Measurements from ENCODE around the gene PHF13. TPM values are rescaled to one million over a fixed set of nuclear protein-coding genes. Genes with fewer than 3 reads are reported as not detected.
A peak's percentile ranks its signal among the peaks of the same experiment; 100 is the strongest.

Gene PHF13
- total and polyA plus RNA-seq, 9 of the 15 experiments (the other 6 are each of a cell fraction or from before 2014, with no cell fraction given): 1.8 to 36.1 (median 11.7) TPM

DNA sequence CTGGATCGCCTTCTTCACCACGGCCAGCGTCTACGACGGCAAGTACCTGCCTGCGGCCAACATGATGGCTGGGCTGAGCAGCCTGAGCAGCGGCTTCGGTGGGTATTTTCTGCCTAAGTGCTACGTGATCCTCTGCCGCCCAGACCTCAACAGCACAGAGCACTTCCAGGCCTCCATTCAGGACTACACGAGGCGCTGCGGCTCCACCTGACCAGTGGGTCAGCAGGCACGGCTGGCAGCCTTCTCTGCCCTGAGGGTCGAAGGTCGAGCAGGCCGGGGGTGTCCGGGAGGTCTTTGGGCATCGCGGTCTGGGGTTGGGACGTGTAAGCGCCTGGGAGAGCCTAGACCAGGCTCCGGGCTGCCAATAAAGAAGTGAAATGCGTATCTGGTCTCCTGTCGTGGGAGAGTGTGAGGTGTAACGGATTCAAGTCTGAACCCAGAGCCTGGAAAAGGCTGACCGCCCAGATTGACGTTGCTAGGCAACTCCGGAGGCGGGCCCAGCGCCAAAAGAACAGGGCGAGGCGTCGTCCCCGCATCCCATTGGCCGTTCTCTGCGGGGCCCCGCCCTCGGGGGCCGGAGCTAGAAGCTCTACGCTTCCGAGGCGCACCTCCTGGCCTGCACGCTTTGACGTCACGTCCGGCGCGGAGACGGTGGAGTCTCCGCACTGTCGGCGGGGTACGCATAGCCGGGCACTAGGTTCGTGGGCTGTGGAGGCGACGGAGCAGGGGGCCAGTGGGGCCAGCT, 34.0 kb upstream of the PHF13 start, which contains the start of gene ZBTB48 (continued):
- TF ChIP-seq HOMEZ (CRISPR knock-in tag; IDR thresholded peaks at IDR 0.05): no peak
- peak; percentile 95 for TF ChIP-seq GABPA (tag; conservative IDR thresholded peaks at IDR 0.05; ENCODE audit: low read depth)
- no peak for TF ChIP-seq ZNF436 (CRISPR knock-in tag; IDR thresholded peaks at IDR 0.05)
- no peak for TF ChIP-seq POLR2AphosphoS2 (IDR thresholded peaks at IDR 0.05; ENCODE audit: low read length)
- TF ChIP-seq, protein P1, sequence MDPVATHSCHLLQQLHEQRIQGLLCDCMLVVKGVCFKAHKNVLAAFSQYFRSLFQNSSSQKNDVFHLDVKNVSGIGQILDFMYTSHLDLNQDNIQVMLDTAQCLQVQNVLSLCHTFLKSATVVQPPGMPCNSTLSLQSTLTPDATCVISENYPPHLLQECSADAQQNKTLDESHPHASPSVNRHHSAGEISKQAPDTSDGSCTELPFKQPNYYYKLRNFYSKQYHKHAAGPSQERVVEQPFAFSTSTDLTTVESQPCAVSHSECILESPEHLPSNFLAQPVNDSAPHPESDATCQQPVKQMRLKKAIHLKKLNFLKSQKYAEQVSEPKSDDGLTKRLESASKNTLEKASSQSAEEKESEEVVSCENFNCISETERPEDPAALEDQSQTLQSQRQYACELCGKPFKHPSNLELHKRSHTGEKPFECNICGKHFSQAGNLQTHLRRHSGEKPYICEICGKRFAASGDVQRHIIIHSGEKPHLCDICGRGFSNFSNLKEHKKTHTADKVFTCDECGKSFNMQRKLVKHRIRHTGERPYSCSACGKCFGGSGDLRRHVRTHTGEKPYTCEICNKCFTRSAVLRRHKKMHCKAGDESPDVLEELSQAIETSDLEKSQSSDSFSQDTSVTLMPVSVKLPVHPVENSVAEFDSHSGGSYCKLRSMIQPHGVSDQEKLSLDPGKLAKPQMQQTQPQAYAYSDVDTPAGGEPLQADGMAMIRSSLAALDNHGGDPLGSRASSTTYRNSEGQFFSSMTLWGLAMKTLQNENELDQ (CRISPR knock-in tag; IDR thresholded peaks at IDR 0.05; ENCODE audit: borderline replicate concordance): no peak
- TF ChIP-seq HMBOX1 (IDR thresholded peaks at IDR 0.05): no peak
- TF ChIP-seq, protein P2, sequence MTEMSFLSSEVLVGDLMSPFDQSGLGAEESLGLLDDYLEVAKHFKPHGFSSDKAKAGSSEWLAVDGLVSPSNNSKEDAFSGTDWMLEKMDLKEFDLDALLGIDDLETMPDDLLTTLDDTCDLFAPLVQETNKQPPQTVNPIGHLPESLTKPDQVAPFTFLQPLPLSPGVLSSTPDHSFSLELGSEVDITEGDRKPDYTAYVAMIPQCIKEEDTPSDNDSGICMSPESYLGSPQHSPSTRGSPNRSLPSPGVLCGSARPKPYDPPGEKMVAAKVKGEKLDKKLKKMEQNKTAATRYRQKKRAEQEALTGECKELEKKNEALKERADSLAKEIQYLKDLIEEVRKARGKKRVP (CRISPR knock-in tag; IDR thresholded peaks at IDR 0.05): no peak
- TF ChIP-seq COPS2 (conservative IDR thresholded peaks at IDR 0.05): no peak
- TF ChIP-seq, protein P3, sequence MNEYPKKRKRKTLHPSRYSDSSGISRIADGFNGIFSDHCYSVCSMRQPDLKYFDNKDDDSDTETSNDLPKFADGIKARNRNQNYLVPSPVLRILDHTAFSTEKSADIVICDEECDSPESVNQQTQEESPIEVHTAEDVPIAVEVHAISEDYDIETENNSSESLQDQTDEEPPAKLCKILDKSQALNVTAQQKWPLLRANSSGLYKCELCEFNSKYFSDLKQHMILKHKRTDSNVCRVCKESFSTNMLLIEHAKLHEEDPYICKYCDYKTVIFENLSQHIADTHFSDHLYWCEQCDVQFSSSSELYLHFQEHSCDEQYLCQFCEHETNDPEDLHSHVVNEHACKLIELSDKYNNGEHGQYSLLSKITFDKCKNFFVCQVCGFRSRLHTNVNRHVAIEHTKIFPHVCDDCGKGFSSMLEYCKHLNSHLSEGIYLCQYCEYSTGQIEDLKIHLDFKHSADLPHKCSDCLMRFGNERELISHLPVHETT (CRISPR knock-in tag; conservative IDR thresholded peaks at IDR 0.05 in 1 of 2, IDR thresholded peaks at IDR 0.05 in 1 of 2): 0 out of 4 replicates have a peak, but pooled peaks of 1 of the 2 experiments have one; percentile 26
- TF ChIP-seq ELF1 (tag; IDR thresholded peaks at IDR 0.05): no peak
- TF ChIP-seq CBX1 (IDR thresholded peaks at IDR 0.05; ENCODE audit: low read depth): no peak
- TF ChIP-seq HMGN3 (IDR thresholded peaks at IDR 0.05; ENCODE audit: borderline replicate concordance, extremely low read depth, insufficient read length, low read depth, low read length): peak; percentile 88
- no peak for TF ChIP-seq PYGO2 (tag; IDR thresholded peaks at IDR 0.05)
- 0 out of 4 replicates have a peak, but pooled peaks of 1 of the 2 experiments have one; percentile 56 for TF ChIP-seq RCOR1 (IDR thresholded peaks at IDR 0.05; ENCODE audit: borderline replicate concordance in 1 of 2, low read depth in 2 of 2, low read length in 2 of 2)
- no peak for TF ChIP-seq TSC22D4 (tag; IDR thresholded peaks at IDR 0.05)
- TF ChIP-seq ZNF184 (CRISPR knock-in tag; IDR thresholded peaks at IDR 0.05): no peak
- no peak for TF ChIP-seq MYBL2 (IDR thresholded peaks at IDR 0.05; ENCODE audit: low read depth)
- no peak for TF ChIP-seq MYBL2 (CRISPR knock-in tag; IDR thresholded peaks at IDR 0.05; ENCODE audit: borderline replicate concordance)
- no peak for TF ChIP-seq ZNF232 (CRISPR knock-in tag; IDR thresholded peaks at IDR 0.05)
- TF ChIP-seq ZBED1 (IDR thresholded peaks at IDR 0.05): no peak
- no peak for TF ChIP-seq DPF2 (IDR thresholded peaks at IDR 0.05)

Measured in K562 (cell line).